ENCODE results near the gene ASAP2. TPM values are rescaled to one million over a fixed set of nuclear protein-coding genes. Genes with fewer than 3 reads are reported as not detected.

Gene ASAP2
- total RNA-seq, 1 experiment from 2014 or later, result 34.7 TPM

DNA sequence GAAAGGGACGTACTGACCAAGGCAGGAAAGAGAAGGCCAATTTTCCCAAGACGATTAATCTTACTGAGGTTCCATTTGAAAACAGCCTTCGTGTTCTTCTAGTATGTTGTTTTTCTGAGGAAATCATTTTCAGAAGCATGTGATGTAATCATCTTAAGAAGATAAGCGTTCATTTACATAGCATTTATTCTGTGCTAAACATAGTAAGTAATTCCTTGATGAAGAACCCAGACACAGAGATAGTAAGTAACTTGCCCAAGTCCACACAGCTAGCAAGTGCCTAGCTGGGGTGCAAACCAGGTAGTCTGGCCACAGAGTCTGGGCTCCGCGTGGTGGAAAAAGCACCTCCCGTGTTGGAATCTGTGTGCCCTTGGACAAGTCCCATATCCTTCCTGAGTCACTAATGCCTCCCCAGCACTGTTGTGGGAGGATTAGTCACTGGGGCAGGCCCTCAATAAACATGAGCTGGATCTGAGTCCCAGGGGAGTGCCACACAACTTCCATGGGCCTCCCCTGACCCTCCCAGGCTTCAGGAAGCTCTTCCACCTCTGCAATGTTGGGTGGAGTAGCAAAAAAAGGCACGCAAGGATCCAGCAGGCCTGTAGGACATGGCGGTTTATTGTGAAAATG, 26.9 kb upstream of the ASAP2 start:
- peak; percentile 90 for DNase-seq (ENCODE audit: extremely low read depth, low read depth)

DNA sequence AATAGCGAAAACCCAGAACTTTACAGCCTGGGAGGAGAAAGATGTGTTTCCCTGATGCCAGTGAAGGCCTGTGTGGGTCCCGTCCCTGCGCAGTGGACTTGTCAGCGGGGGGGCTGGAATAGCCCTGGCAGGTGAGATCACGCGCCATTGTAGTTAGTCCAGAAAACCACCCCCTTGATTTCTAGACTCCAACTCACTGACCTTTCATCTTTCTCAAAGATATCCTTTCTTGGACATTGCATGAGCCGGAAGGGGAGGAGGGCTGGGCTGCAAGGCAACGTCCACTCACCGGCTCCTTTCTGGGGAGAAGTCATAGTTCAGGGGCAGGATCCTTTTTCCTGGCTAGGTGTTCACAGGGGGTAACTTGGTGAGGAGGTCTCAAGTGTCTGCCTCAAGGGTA, 22.3 kb upstream of the ASAP2 start:
- DNase-seq (ENCODE audit: extremely low read depth, low read depth), result no peak

DNA sequence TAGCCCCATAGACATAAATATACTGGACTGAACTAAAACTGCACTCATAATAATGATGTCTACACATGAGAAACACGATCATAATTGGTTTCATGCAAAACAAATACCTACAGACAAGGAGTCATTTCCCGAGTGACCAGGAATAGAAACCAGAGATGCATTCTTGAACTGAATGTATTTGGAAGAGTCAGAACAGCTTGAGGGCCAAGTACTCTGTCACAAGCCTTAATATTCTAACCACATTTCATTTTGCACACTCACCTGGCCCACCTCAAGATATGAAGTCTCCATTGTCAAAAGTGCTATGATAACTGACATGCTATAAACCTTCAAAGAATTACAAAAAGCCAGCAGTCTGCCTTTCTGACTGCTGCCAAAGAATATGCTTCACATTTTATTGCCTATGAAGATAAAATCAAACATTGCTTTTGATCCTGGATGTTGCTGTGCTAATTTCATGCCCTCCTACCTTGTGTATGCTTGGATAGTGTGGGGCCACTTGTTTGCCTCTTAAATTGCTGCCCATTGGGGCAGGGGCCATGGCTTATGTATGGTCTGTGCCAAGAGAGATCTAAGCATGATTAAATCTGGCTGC, 18.9 kb upstream of the ASAP2 start:
- DNase-seq (ENCODE audit: extremely low read depth, low read depth), result no peak

DNA sequence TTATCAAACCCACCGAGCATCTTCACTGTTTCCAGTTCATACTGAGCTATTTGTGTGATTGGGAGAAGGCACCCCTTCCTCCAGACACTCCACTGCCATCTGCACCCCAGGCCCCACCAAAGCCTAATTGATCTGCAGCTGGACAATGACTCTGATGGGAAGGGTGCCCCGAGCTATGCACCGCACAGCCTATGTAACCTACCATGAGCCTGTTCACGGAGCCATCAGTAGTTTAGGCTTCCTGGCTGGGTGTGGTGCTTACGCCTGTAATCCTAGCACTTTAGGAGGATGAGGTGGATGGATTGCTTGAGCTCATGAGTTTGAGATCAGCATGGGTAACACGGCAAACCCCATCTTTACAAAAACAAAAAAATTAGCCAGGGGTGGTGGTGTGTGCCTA, 17.8 kb upstream of the ASAP2 start:
- no peak for DNase-seq (ENCODE audit: extremely low read depth, low read depth)

DNA sequence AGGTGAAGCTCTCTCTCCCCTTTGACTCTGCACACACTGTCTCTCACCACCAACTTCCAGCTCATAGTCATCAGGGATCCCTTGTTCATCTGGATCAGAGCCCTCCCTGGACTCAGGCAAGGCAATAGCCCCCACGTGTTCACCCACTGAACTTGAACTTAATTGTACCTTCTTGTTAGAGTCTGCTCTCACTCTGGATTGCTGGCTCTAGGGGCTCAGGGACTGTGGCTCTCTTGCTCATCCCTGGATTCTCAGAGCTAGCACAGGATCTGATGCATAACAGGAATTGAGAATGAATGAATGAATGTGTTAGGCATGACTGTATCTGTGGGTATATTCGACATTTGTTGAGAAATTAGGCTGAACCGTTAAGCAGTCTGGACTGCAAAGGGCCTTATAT, 16.7 kb upstream of the ASAP2 start:
- DNase-seq (ENCODE audit: extremely low read depth, low read depth), result no peak

DNA sequence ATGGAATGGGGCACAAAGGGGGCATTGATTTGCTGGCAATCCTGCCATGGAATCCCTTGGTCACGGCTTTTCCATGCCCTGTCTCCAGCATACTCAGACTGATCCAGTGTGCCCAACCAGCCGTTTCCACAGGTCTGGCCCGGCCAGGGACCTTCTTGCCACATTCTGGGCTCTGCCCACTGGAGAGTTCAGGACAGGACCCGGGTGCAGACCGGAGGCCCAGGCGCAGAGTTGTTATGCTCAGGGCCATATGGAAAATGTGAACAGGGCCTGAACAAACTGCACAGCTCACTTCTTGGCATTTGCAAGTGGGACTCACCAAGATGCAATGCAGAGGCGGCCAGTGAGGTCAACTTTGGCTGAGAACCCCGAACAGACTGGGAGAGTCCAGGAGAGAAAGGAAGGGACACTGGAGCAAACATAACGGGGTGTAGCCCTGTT, 15.6 kb upstream of the ASAP2 start:
- no peak for DNase-seq (ENCODE audit: extremely low read depth, low read depth)

DNA sequence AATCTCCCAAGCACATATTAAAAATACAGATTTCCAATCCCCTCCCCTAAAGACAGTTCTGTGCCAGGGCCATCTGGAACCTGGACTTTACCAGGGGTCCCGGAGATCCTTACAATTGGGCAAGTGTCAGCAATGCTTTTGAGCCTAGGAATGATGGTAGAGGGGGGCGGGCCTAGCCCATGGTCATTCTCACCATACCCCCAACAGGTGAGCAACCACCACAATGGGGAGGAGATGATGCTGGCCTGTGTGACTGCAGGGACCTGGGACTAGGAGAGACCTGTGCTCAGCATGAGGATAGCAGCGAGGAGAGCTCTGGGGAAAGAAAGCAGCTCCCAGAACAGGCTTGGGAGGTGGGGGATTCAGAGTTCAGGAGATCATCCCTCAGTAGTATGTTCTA, 13.9 kb upstream of the ASAP2 start:
- DNase-seq (ENCODE audit: extremely low read depth, low read depth), result no peak

DNA sequence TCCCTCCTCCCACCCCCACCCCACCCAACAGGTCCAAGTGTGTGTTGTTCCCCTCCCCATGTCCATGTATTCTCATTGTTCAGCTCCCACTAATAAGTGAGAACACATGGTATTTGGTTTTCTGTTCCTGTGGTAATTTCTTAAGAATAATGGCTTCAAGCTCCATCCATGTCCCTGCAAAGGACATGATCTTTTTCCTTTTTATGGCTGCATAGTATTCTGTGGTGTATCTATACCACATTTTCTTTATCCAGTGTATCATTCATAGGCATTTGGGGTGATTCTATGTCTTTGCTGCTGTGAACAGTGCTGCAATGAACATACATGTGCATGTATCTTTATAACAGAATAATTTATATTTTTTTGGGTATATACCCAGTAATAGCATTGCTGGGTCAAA, 12.3 kb upstream of the ASAP2 start:
- DNase-seq (ENCODE audit: extremely low read depth, low read depth), result no peak

DNA sequence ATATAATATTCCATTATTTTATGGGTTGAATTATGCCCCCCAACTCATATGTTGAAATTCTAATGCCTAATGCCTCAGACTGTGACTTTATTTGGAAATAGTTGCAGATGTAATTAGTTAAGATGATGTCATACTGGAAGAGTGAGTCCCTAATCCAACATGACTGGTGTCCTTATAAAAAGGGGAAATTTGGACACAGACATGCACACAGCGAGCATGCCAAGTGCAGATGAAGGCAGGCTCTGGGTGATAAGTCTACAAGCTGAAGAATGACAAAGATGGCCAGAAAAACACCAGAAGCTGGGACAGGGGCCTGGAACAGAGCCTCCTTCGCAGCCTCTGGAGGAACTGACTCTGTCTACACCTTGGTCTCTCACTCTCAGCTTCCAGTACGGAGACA, 10.0 kb upstream of the ASAP2 start:
- no peak for DNase-seq (ENCODE audit: extremely low read depth, low read depth)

DNA sequence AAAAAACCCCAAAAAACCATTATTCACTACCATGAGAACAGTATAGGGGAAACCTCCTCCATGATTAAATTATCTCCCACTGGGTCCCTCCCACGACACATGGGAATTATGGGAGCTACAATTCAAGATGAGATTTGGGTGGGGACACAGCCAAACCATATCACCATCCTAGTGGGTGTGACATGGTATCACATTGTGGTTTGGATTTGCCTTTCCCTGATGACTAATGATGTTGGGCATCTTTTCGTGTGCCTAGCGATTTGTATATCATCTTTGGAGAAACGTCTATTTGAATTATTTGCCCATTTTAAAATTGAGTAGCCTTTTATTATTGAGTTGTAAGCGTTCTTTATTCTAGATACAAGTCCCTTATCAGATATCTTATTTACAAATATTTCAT, 8.7 kb upstream of the ASAP2 start:
- no peak for DNase-seq (ENCODE audit: extremely low read depth, low read depth)

DNA sequence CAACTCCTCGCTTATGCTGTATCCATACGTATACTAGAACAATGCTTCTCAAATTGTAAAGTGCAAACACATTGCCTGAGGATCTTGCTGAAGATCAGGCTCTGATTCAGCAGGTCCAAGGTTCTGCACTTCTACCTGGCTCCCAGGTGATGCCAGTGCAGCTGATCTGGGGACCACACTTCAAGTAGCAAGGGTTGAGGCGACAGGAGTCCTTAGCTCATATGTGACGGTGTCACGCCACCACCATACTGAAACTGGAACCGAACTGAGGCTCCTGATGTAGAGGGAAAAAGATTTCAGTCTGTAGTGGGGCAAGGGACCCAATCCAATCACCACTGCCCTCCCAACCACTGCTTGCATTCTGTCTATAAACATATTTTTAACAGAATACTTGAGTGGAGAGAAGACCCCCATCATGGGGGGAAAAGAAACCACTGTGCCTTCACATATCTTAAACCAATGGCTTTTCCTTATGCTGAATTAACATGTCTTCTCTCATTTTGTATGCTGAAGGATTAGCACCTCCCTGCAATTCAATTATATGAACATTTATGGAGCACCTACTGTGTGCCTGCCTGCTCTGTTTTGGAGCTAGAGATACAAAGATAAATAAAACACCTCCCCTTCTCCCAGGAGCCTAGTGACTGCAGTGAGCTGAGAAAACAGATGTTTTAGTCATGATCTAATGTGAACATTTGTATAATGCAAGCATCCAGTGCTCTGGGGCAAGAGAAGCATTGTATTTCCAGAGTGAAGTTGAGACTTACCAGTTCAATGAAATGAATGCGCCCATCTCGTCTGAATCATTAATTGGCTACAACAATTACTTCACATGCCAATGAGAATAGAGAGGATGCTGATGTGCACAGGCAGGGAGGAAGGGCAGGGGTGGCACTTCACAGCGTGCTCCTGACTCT, 6.6 kb upstream of the ASAP2 start:
- no peak for DNase-seq (ENCODE audit: extremely low read depth, low read depth)

DNA sequence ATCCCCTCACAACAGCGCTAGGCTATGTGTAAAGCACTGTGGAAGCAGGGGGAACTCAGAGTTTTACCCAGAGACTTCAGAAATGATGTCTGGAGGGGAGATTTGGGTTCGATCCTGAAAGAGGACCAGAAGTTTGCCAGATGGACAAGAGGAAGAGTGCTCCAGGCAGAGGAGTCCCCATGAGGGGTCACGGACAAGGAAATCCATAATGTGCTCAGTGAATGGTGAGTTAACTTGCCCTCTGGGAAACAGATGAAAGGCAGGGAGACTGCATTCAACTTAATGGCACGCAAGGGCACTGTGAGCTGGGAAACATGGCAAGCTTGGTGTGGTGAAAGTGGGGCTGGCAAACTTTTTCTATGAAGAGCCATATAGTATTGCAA, 6.0 kb upstream of the ASAP2 start:
- DNase-seq (ENCODE audit: extremely low read depth, low read depth), result no peak

DNA sequence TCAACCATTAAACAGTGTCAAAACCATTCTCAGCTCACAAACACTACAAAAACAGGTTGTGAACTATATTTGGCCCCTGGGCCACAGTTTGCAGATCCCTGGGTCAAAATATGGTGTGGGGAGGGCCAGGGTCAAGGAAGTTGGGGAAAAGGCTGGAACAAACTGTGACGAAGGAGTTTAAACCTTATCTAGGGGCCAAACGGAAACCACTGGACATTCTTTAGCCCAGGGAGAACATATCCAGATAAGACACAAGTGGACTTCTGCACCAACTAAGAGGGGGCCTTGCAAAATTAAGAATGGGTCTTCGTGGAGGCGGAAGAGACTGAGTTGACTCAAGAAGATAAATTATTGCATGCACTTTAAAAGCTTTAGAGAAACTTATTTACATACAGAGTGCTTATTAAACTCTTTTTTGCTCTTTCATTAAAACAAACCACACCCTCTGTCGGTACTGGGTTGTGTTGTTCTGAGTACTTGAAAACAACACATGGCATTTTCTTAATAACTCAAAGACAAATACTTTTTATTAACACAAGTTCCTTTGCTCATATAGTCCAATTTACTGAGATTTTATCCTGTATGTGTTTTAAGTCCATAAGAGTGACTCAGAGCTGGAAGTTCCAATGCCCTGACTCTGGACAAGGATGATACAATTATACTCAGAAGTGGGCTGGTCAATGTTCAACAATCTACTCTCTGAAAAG, 5.3 kb upstream of the ASAP2 start:
- DNase-seq (ENCODE audit: extremely low read depth, low read depth), result no peak

DNA sequence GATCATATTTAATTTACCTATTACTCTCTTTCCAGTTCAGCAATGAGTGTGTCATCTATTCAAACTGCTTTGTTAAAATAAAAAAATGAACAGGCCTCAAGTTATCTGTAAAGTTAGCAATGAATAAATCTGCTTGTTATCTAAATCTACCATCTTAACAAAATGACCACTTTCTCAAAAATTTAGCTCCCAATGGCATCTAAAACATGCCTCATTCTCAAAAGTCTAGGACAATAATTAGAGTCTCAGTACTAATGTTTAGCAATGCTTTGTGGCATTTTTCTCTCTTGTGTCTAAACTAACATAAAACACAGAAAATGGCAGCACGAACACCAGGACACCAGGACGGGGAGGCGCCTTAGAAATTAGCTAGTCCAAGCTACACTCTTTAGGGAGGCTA, 3.6 kb upstream of the ASAP2 start:
- no peak for DNase-seq (ENCODE audit: extremely low read depth, low read depth)

DNA sequence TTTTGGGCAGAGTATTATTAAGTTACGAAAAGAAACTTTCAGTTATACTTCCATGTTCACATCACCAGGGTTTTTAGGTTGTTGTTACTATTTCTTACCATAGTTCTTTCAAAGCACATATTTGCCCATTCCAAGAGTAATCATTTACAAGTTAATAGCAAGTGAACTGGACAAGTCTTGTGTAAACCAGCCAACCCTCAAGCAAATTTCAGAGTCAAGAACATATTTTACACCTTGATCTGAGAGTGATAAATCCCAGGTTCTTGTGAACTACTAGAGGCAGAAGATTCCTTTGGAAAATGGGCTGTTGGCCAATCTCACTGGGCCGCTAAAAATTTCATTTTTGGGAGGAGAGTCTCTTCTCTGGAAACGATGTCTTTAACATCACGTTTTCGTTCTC, 2.7 kb upstream of the ASAP2 start:
- no peak for DNase-seq (ENCODE audit: extremely low read depth, low read depth)

DNA sequence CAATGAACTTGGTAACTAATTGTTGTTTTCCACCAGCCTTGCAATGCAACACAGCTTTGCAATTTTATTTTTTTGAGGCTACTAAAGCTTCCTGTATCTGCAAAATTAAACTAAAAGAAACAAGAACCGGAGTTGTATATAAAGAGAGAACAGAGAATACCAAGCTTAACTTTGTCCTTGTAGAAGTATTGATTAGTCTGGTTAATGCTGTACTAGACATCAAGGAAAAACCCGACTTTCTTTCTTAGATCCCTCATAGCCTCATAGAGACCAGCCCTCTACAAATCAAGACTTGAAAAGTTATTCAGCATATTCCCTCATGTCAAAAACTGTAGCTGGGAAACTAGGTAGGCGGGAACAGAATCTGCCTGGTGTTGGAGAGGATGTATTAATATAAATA, 1.7 kb upstream of the ASAP2 start:
- DNase-seq (ENCODE audit: extremely low read depth, low read depth), result no peak

DNA sequence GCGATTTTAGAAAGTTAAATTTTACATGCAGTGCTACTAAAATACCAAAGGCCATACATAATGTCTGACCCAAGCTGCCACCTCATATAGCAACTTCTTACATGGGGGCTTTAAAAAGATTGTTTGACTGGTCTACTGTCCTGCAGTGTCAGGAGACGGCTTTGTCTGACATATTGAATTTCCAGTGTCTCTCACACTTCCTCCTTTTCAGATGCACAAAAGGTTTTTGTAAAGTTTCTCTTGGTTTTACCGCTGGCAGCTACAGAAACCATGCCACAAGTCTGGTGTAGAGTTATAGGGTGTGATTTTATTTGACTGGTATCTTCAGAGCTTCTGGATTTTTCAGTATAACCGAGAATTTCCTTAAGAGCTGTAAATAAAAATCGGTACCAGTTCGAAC, 1.1 kb upstream of the ASAP2 start:
- DNase-seq (ENCODE audit: extremely low read depth, low read depth), result no peak

DNA sequence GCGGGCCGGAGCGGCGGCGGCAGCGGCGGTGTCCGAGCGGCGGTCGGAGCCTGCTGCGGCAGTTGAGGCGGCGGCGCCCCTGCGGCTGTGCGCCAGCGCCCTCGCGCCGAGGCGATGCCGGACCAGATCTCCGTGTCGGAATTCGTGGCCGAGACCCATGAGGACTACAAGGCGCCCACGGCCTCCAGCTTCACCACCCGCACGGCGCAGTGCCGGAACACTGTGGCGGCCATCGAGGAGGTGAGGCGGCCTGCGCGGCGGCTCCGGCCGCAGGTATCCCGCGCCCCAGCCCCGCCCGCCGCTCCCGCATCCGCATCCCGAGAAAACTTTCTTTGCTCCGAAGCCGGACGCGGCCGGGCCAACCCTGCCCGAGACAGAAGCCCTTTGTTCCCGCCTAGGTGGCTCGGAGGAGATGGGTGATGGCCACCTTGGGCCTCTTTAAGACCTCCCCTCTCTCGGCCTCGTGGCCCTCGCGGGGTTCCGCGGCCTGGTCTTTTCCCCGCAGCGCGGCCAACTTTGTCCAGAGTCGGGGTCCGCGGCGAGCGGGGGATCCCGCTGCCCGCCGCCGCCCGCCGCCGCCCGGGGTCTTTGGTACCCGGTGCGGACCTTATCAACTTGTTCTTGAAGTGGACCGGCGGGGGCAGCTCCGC, 504 bp downstream of the ASAP2 start:
- DNase-seq (ENCODE audit: extremely low read depth, low read depth), result no peak

DNA sequence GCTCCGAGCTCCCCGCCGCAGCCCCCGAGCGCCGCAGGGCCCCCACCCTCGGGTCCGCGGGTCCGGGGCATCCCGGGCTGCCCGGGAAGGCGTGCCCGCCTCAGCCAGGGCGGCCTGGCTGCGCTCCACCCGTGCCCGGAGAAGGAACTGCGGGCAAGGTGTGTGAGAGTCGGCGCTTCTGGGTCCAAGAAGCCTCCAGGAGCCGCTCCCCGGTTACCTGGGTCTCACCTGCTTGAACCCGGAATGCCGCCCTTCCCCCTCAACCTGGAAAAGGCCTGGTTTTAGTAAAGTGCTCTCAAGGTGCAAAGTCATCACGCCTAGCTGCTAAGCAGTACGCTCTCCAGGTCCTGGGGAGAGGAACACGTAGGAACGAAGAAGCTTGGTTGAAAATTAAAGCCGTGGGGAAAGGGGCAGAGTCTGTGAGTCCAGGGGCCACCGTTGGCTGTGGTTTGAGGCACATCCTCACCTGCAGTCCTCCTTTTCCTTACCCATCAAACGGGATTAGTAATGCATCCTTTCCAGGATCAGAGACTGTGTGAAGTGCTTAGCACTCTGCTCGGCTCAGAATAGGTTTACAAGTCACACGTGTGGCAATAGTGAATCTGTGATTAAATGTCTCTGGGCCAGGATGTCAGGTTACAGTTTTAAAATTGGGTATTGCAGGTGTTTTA, 1.2 kb downstream of the ASAP2 start:
- no peak for DNase-seq (ENCODE audit: extremely low read depth, low read depth)

DNA sequence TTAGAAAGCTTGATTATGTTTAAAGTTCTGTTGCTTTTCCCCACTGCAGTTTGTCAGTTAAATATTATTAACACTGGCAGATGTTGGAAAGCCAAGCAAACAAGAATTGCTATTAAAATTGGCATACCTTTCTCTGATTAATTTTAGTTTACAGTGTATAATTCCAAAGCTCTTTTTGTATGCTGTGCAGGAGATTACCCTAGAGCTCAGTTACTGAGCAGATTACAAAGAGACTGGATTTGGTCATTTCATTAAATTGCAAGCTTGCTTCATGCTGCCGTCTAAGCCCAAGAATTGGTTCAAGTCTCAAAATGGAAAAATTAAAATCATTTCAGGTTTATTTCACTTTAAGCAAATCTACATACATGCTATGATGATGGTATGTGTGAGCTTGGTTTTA, 2.3 kb downstream of the ASAP2 start:
- DNase-seq (ENCODE audit: extremely low read depth, low read depth), result no peak

Measured in NCI-H460 (cell line).